Caco-2 (cell line): ENCODE data around the gene ABCA10. TPM values are rescaled to one million over a fixed set of nuclear protein-coding genes. Genes with fewer than 3 reads are reported as not detected.

Experiments
- BruUV-seq: library from RNA; stranded (reverse); fragments of 400-500 nt; replicated peaks from 2 replicates; lab custom pipeline; 2021; lab: Mats Ljungman, UMichigan
- CTCF ChIA-PET: fragments of 300-600 bp; sonication (Branson Sonifier 250); formaldehyde crosslinking; loops from one replicate; lab custom pipeline; 2022; ENCODE audit warnings: antibody characterized with exemption; lab: Charles Lee
- POLR2A ChIA-PET: fragments of 300-600 bp; sonication (Branson Sonifier 250); formaldehyde crosslinking; loops from one replicate; lab custom pipeline; 2022; ENCODE audit warnings: antibody characterized with exemption; lab: Charles Lee
- DNase-seq, 2 experiments: peaks; one replicate each; pipeline versions ENCODE4 v3.0.0 to v3.0.0-alpha.2; 2020 to 2022
- H3K27me3 ChIP-seq: replicated peaks from 2 replicates; pipeline ENCODE4 v1.6.0; 2011; ENCODE audit warnings: low read length; ENCODE audit not compliant: control insufficient read depth, insufficient read depth
- H3K36me3 ChIP-seq: 2 replicates; pipeline ENCODE4 v1.5.1; 2011; ENCODE audit warnings: low read length; ENCODE audit not compliant: control insufficient read depth, insufficient read depth
- H3K4me1 ChIP-seq: fragments of 250-450 bp; sonication (Bioruptor Pico); 2 replicates; pipeline ENCODE4 v1.5.1; 2020; ENCODE audit warnings: mild to moderate bottlenecking
- H3K4me3 ChIP-seq: 2 replicates; pipeline ENCODE4 v1.5.1; 2011; ENCODE audit warnings: low read depth, mild to moderate bottlenecking, control low read depth, low read length
- H3K9me3 ChIP-seq: fragments of 250-450 bp; sonication (Bioruptor Pico); 2 replicates; pipeline ENCODE4 v1.5.1; 2020; ENCODE audit warnings: mild to moderate bottlenecking, moderate library complexity
- H3K27ac Mint-ChIP-seq: one replicate; pipeline ENCODE4 v1.8.0; 2022; ENCODE audit warnings: mixed read lengths; ENCODE audit not compliant: unreplicated experiment
- H3K27me3 Mint-ChIP-seq: one replicate; pipeline ENCODE4 v1.8.0; 2022; ENCODE audit warnings: mixed read lengths; ENCODE audit not compliant: insufficient read depth, unreplicated experiment
- H3K36me3 Mint-ChIP-seq: one replicate; pipeline ENCODE4 v1.8.0; 2022; ENCODE audit warnings: mild to moderate bottlenecking, mixed read lengths; ENCODE audit not compliant: insufficient read depth, unreplicated experiment
- H3K4me1 Mint-ChIP-seq: one replicate; pipeline ENCODE4 v1.8.0; 2022; ENCODE audit warnings: low read depth, mixed read lengths; ENCODE audit not compliant: unreplicated experiment
- H3K4me3 Mint-ChIP-seq: one replicate; pipeline ENCODE4 v1.8.0; 2022; ENCODE audit warnings: mild to moderate bottlenecking, moderate library complexity, mixed read lengths; ENCODE audit not compliant: unreplicated experiment
- H3K9me3 Mint-ChIP-seq: one replicate; pipeline ENCODE4 v1.8.0; 2022; ENCODE audit warnings: mixed read lengths; ENCODE audit not compliant: unreplicated experiment
- intact Hi-C: fragments of 100-400 bp; cut with micrococcal nuclease; formaldehyde crosslinking; loops from one replicate; pipeline ENCODE4 v1.10.0; 2022; ENCODE audit not compliant: unreplicated experiment
- total RNA-seq: library from RNA; stranded (reverse); gene quantifications from 2 replicates; pipeline ENCODE4 v1.2.3, GENCODE V29; 2022
- TF ChIP-seq, protein P1 (sequence below), 2 experiments: fragments of 200-600 bp in 1 of 2; IDR thresholded peaks; 1 replicate in 1 of 2; 2 replicates in 1 of 2; pipeline versions ENCODE4 v1.5.1 to v1.8.0; 2011 to 2022; ENCODE audit warnings: antibody characterized with exemption in 1 of 2, control low read depth in 1 of 2, inconsistent platforms in 1 of 2, low read depth in 1 of 2, low read length in 1 of 2, mild to moderate bottlenecking in 1 of 2, moderate library complexity in 1 of 2; ENCODE audit not compliant: insufficient read depth in 1 of 2, severe bottlenecking in 1 of 2, unreplicated experiment in 1 of 2

The ABCA10 gene
- total RNA-seq, 1 experiment from 2014 or later: not detected

DNA sequence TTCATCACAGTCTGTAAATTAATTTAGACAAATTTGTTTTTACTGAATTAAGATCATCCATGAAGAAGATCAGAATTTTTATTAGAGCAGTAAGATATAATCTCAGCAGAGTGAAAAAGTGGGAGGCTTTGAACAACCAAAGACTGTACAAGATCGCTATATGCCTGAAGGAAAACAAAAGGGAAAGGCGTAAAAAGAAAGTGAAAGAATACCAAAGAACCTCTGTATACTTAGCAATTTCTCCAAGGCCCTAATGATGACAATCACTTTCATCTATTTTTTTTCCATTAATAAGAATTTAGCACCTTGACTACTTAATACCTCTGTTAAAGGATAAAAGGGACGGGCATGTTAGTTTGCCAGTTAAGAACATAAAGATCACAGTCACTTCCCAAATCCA, 38.6 kb upstream of the ABCA10 start:
- no peak for DNase-seq
- H3K9me3 ChIP-seq: no peaks in the 10 kb centered on the region
- Mint-ChIP-seq H3K4me1 (peaks cover 13% of the 10 kb centered on the region), H3K36me3 (no peaks in the 10 kb centered on the region), H3K9me3 (no peaks in the 10 kb centered on the region), H3K27me3 (no peaks in the 10 kb centered on the region), H3K4me3 (no peak overlapping the region), H3K27ac (no peak overlapping the region)
- H3K27me3 ChIP-seq: no peaks in the 10 kb centered on the region
- BruUV-seq: no TSS peak
- TF ChIP-seq, protein P1, sequence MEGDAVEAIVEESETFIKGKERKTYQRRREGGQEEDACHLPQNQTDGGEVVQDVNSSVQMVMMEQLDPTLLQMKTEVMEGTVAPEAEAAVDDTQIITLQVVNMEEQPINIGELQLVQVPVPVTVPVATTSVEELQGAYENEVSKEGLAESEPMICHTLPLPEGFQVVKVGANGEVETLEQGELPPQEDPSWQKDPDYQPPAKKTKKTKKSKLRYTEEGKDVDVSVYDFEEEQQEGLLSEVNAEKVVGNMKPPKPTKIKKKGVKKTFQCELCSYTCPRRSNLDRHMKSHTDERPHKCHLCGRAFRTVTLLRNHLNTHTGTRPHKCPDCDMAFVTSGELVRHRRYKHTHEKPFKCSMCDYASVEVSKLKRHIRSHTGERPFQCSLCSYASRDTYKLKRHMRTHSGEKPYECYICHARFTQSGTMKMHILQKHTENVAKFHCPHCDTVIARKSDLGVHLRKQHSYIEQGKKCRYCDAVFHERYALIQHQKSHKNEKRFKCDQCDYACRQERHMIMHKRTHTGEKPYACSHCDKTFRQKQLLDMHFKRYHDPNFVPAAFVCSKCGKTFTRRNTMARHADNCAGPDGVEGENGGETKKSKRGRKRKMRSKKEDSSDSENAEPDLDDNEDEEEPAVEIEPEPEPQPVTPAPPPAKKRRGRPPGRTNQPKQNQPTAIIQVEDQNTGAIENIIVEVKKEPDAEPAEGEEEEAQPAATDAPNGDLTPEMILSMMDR (IDR thresholded peaks at IDR 0.05; ENCODE audit: insufficient read depth in 1 of 2, low read depth in 1 of 2, low read length in 1 of 2, severe bottlenecking in 1 of 2, unreplicated experiment in 1 of 2): no peak
- POLR2A ChIA-PET: no interaction called here
- CTCF ChIA-PET: no interaction called here
- peaks cover 14% of the 10 kb centered on the region for H3K4me1 ChIP-seq
- intact Hi-C loops: no loop called here
- H3K4me3 ChIP-seq: no peak overlapping the region
- H3K36me3 ChIP-seq: no peaks in the 10 kb centered on the region

DNA sequence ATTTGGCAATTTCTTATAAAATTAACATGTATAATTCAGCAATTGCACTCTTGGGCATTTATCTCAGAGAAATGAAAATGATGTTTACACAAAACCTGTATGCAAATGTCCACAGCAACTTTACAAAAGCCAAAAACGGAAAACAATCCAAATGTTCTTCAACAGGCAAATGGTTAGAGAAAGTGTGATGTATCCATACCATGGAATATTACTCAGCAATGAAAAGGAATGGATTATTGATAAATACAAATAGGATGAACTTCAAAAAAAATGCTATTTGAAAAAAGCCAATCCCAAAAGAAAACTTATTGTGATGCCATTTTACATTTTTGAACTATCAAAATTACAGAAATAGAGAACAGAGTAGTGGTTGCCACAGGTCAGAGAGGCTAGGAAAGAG, 37.2 kb upstream of the ABCA10 start:
- ChIA-PET POLR2A (no interaction called here), CTCF (no interaction called here)
- TF ChIP-seq, protein P1 (IDR thresholded peaks at IDR 0.05; ENCODE audit: insufficient read depth in 1 of 2, low read depth in 1 of 2, low read length in 1 of 2, severe bottlenecking in 1 of 2, unreplicated experiment in 1 of 2): no peak
- intact Hi-C loops: no loop called here
- no TSS peak for BruUV-seq
- Mint-ChIP-seq H3K4me3 (no peak overlapping the region), H3K36me3 (no peaks in the 10 kb centered on the region), H3K9me3 (no peaks in the 10 kb centered on the region), H3K27ac (no peak overlapping the region), H3K27me3 (no peaks in the 10 kb centered on the region), H3K4me1 (peaks cover 13% of the 10 kb centered on the region)
- DNase-seq: no peak
- peaks cover 14% of the 10 kb centered on the region for H3K4me1 ChIP-seq
- no peak overlapping the region for H3K4me3 ChIP-seq
- no peaks in the 10 kb centered on the region for H3K36me3 ChIP-seq
- H3K27me3 ChIP-seq: no peaks in the 10 kb centered on the region
- no peaks in the 10 kb centered on the region for H3K9me3 ChIP-seq

DNA sequence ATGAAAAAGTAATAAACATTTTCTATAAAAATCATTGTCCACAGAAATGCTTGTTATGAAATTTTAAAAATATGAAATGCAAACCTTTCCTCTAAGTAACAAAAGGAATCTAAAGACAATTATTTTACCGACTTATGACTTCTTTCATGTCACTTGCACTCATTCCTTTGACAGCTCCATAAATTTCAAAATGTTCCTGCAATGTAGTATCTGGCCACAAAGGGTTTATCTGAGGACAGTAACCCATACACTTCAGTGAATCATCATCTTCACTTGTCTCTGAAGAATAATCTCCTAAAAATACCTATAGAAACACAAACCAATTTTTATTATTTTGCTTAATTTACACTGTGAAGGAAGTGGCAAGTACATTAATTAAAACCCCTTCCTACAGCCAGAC, 25.6 kb upstream of the ABCA10 start:
- Histone ChIP-seq H3K4me1 (no peaks in the 10 kb centered on the region), H3K9me3 (no peaks in the 10 kb centered on the region), H3K36me3 (no peaks in the 10 kb centered on the region), H3K27me3 (no peaks in the 10 kb centered on the region), H3K4me3 (no peak overlapping the region)
- BruUV-seq: no TSS peak
- Mint-ChIP-seq H3K36me3 (no peaks in the 10 kb centered on the region), H3K4me1 (peaks cover 7% of the 10 kb centered on the region), H3K27ac (no peak overlapping the region), H3K9me3 (no peaks in the 10 kb centered on the region), H3K4me3 (no peak overlapping the region), H3K27me3 (no peaks in the 10 kb centered on the region)
- TF ChIP-seq, protein P1 (IDR thresholded peaks at IDR 0.05; ENCODE audit: insufficient read depth in 1 of 2, low read depth in 1 of 2, low read length in 1 of 2, severe bottlenecking in 1 of 2, unreplicated experiment in 1 of 2): no peak
- DNase-seq: no peak
- ChIA-PET CTCF (no interaction called here), POLR2A (interaction anchor here (0.6 kb wide), 1 partner anchor 113 kb away, joined by 3 read pairs; no protein-coding TSS in a partner anchor)
- intact Hi-C loops: loop anchor here (10.0 kb wide), 1 partner anchor 271 kb away; no protein-coding TSS in a partner anchor
